ENCODE results near the gene HEATR5A.

HEATR5A gene

DNA sequence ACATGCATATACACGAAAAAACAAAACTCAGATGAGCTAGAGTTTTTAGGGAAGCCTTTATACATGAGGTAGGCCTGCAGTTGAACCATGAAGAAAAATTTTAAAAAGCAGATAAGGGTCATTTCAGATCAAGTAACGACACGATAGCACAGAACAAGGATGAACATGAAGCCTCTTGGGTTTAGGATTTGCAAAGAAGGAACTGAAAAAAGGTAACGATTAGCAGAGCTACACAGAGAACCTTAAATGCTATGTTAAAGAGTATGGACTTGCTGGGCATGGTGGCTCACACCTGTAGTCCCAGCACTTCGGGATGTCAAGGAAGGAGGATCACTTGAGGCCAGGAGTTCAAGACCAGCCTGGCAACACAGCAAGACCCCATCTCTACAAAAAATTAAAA lies 116.7 kb downstream of the HEATR5A start:
- Histone ChIP-seq H3K4me3 (ENCODE audit: low read length) (no peak overlapping the region), H4K20me1 (ENCODE audit: insufficient read depth, low read length) (no peaks in the 10 kb centered on the region), H3K4me1 (ENCODE audit: low read length) (peaks cover 19% of the 10 kb centered on the region), H3K79me2 (ENCODE audit: low read length) (no peaks in the 10 kb centered on the region), H2AFZ (ENCODE audit: low read depth, low read length) (no peak overlapping the region), H3K27me3 (ENCODE audit: low read depth, low read length) (no peaks in the 10 kb centered on the region), H3K9ac (ENCODE audit: low read length) (no peak overlapping the region), H3K36me3 (replicated peaks; ENCODE audit: low read depth, low read length) (no peaks in the 10 kb centered on the region), H3K4me2 (ENCODE audit: low read length) (peak overlapping the region; percentile 58), H3K27ac (ENCODE audit: low read length) (peak overlapping the region; percentile 16; the same call in 1 of the 2 replicates), H3K9me3 (ENCODE audit: insufficient read depth, low read length) (no peaks in the 10 kb centered on the region)
- TF ChIP-seq EZH2phosphoT487 (IDR thresholded peaks at IDR 0.05; ENCODE audit: low read depth), result no peak
- TF ChIP-seq, protein P1, sequence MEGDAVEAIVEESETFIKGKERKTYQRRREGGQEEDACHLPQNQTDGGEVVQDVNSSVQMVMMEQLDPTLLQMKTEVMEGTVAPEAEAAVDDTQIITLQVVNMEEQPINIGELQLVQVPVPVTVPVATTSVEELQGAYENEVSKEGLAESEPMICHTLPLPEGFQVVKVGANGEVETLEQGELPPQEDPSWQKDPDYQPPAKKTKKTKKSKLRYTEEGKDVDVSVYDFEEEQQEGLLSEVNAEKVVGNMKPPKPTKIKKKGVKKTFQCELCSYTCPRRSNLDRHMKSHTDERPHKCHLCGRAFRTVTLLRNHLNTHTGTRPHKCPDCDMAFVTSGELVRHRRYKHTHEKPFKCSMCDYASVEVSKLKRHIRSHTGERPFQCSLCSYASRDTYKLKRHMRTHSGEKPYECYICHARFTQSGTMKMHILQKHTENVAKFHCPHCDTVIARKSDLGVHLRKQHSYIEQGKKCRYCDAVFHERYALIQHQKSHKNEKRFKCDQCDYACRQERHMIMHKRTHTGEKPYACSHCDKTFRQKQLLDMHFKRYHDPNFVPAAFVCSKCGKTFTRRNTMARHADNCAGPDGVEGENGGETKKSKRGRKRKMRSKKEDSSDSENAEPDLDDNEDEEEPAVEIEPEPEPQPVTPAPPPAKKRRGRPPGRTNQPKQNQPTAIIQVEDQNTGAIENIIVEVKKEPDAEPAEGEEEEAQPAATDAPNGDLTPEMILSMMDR (IDR thresholded peaks at IDR 0.05; ENCODE audit: low read depth, low read length), result no peak

DNA sequence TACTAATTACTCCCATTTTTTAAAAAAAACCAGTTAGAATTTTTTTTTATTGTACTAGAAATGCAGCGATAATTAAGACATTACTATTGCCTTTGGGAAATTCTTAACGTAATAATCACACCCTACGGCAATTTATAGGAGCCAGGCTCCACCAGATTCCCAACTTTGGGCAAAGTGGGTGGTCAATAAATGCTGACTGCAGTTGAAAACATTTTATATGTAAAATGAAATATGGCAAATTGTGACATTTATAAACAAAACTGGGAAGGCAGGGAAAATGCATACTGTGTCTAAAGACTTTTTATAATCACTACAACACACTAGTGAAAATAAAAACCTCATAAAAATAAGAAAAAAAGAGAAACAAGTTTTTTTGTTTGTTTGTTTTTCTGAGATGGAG lies 119.5 kb downstream of the HEATR5A start:
- H3K36me3 ChIP-seq (replicated peaks; ENCODE audit: low read depth, low read length), result no peaks in the 10 kb centered on the region
- H3K4me1 ChIP-seq (ENCODE audit: low read length), result peaks cover 15% of the 10 kb centered on the region
- H3K27me3 ChIP-seq (ENCODE audit: low read depth, low read length), result no peaks in the 10 kb centered on the region
- H3K4me2 ChIP-seq (ENCODE audit: low read length), result no peak overlapping the region
- no peak overlapping the region for H2AFZ ChIP-seq (ENCODE audit: low read depth, low read length)
- H3K9me3 ChIP-seq (ENCODE audit: insufficient read depth, low read length), result no peaks in the 10 kb centered on the region
- no peak overlapping the region for H3K4me3 ChIP-seq (ENCODE audit: low read length)
- no peak overlapping the region for H3K9ac ChIP-seq (ENCODE audit: low read length)
- TF ChIP-seq, protein P1 (IDR thresholded peaks at IDR 0.05; ENCODE audit: low read depth, low read length), result no peak
- TF ChIP-seq EZH2phosphoT487 (IDR thresholded peaks at IDR 0.05; ENCODE audit: low read depth), result no peak
- H3K27ac ChIP-seq (ENCODE audit: low read length), result no peak overlapping the region
- no peaks in the 10 kb centered on the region for H4K20me1 ChIP-seq (ENCODE audit: insufficient read depth, low read length)
- H3K79me2 ChIP-seq (ENCODE audit: low read length), result no peaks in the 10 kb centered on the region

DNA sequence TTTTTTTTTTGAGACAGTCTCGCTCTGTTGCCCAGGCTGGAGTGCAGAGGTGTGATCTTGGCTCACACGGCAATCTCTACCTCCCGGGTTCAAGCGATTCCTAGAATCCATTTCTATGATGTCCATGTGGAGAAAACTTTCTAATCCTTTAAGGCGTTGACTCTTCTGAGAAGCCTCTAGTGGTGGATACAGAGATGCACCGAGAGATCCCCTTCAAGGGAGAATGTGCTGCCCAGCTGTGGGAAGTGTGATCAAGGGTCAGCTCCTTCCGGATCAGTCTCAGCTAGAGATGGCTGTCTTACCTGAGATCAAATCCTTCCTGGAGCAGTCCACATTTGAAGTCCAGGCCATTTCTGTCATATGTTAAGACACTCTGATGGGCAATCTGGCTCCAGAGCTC lies 120.1 kb downstream of the HEATR5A start:
- no peaks in the 10 kb centered on the region for H4K20me1 ChIP-seq (ENCODE audit: insufficient read depth, low read length)
- H3K4me3 ChIP-seq (ENCODE audit: low read length), result no peak overlapping the region
- H3K27ac ChIP-seq (ENCODE audit: low read length), result no peak overlapping the region
- H3K4me2 ChIP-seq (ENCODE audit: low read length), result no peak overlapping the region
- H2AFZ ChIP-seq (ENCODE audit: low read depth, low read length), result no peak overlapping the region
- TF ChIP-seq, protein P1 (IDR thresholded peaks at IDR 0.05; ENCODE audit: low read depth, low read length), result no peak
- TF ChIP-seq EZH2phosphoT487 (IDR thresholded peaks at IDR 0.05; ENCODE audit: low read depth), result no peak
- no peak overlapping the region for H3K9ac ChIP-seq (ENCODE audit: low read length)
- H3K27me3 ChIP-seq (ENCODE audit: low read depth, low read length), result no peaks in the 10 kb centered on the region
- no peaks in the 10 kb centered on the region for H3K9me3 ChIP-seq (ENCODE audit: insufficient read depth, low read length)
- H3K4me1 ChIP-seq (ENCODE audit: low read length), result peaks cover 15% of the 10 kb centered on the region
- H3K79me2 ChIP-seq (ENCODE audit: low read length), result no peaks in the 10 kb centered on the region
- no peaks in the 10 kb centered on the region for H3K36me3 ChIP-seq (replicated peaks; ENCODE audit: low read depth, low read length)

DNA sequence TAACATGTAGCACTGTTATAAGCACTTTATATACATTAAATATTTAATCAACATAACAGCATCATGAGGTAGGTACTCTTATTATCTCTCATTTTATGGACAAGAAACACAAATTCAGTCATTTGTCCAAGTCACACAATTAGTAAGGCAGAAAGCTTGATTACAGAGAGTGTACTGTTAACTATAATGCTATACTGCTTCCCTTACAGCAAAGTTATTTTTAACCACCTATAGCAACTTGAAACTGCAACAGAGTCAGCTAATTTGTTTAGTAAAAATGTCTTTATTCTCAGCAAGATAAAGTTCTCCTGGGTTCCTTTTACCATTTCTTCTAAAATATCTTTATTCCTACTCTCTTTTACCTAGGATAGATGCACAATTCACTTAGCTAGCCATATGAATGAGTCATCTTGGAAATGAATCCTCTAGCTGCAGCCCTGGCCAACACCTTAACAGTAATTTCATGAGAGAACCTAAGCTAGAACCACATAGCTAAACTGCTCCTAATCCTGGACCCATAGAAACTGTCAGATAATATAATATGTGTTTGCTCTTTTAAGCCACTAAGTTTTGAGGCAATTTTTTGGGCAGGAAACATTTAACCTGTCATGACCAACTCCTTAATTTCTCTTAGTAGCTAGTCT lies 122.5 kb downstream of the HEATR5A start:
- H4K20me1 ChIP-seq (ENCODE audit: insufficient read depth, low read length), result no peaks in the 10 kb centered on the region
- peaks cover 4% of the 10 kb centered on the region; the same call in 1 of the 2 replicates for H3K4me1 ChIP-seq (ENCODE audit: low read length)
- no peak for TF ChIP-seq EZH2phosphoT487 (IDR thresholded peaks at IDR 0.05; ENCODE audit: low read depth)
- TF ChIP-seq, protein P1 (IDR thresholded peaks at IDR 0.05; ENCODE audit: low read depth, low read length), result no peak
- no peaks in the 10 kb centered on the region for H3K27me3 ChIP-seq (ENCODE audit: low read depth, low read length)
- H3K4me3 ChIP-seq (ENCODE audit: low read length), result no peak overlapping the region
- H2AFZ ChIP-seq (ENCODE audit: low read depth, low read length), result no peak overlapping the region
- no peaks in the 10 kb centered on the region for H3K36me3 ChIP-seq (replicated peaks; ENCODE audit: low read depth, low read length)
- H3K27ac ChIP-seq (ENCODE audit: low read length), result no peak overlapping the region
- no peaks in the 10 kb centered on the region for H3K9me3 ChIP-seq (ENCODE audit: insufficient read depth, low read length)
- no peak overlapping the region for H3K9ac ChIP-seq (ENCODE audit: low read length)
- H3K4me2 ChIP-seq (ENCODE audit: low read length), result no peak overlapping the region
- H3K79me2 ChIP-seq (ENCODE audit: low read length), result no peaks in the 10 kb centered on the region

Measured in OCI-LY3 (cell line).